HG03097 (cell line): ENCODE data around the gene OR13J1.
"Not testable (repeated sequence)": the region's sequence is repeated elsewhere in the genome, so short reads cannot be mapped to it uniquely, and the experiment has no call there.

Experiments used
- ATAC-seq: cut with Tn5 transposase; IDR thresholded peaks from one replicate; pipeline ENCODE4 v1.9.1; 2021; ENCODE audit not compliant: unreplicated experiment, low FRiP score

OR13J1 gene

GRCh38 chr9:35870351-35870923 is at the start of gene OR13J1:
Gene OR13J1, minus strand, starts transcription at chr9:35870401. Its CDS starts 0 bp downstream, at chr9:35870401.
- no peak for ATAC-seq

- no peak for ATAC-seq
Observed at GRCh38 chr9:35919212-35920008, 49.2 kb upstream of the OR13J1 start.

GRCh38 chr9:35918780-35919179 is 48.6 kb upstream of the OR13J1 start:
- ATAC-seq = no peak

- no peak for ATAC-seq
Observed at GRCh38 chr9:35917261-35917660, 47.1 kb upstream of the OR13J1 start.

GRCh38 chr9:35915681-35916294 is 45.6 kb upstream of the OR13J1 start:
- ATAC-seq = no peak

- no peak for ATAC-seq
Observed at GRCh38 chr9:35914301-35914807, 44.2 kb upstream of the OR13J1 start.

GRCh38 chr9:35913429-35913828 is 43.2 kb upstream of the OR13J1 start:
- not testable (repeated sequence) for ATAC-seq

- ATAC-seq = no peak
Observed at GRCh38 chr9:35912791-35913400, 42.7 kb upstream of the OR13J1 start.

- ATAC-seq = no peak
Observed at GRCh38 chr9:35911690-35912089, 41.5 kb upstream of the OR13J1 start.

- no peak for ATAC-seq
Observed at GRCh38 chr9:35910613-35911359, 40.6 kb upstream of the OR13J1 start.

- ATAC-seq = no peak
Observed at GRCh38 chr9:35909687-35910612, 39.7 kb upstream of the OR13J1 start.

GRCh38 chr9:35909274-35909673 is 39.1 kb upstream of the OR13J1 start, which contains the start of gene SPAAR:
Gene SPAAR, plus strand, starts transcription at chr9:35909490. Its CDS starts 974 bp downstream, at chr9:35910464.
- ATAC-seq = no peak

- ATAC-seq = no peak
Observed at GRCh38 chr9:35908504-35909125, 38.4 kb upstream of the OR13J1 start.

GRCh38 chr9:35907711-35908503 is 37.7 kb upstream of the OR13J1 start:
- ATAC-seq = no peak

- no peak for ATAC-seq
Observed at GRCh38 chr9:35906923-35907699, 36.9 kb upstream of the OR13J1 start.

GRCh38 chr9:35905912-35906679 is 35.9 kb upstream of the OR13J1 start, which contains the start of gene HRCT1:
Gene HRCT1, plus strand, starts transcription at chr9:35906202. Its CDS starts 86 bp downstream, at chr9:35906288.
- ATAC-seq = no peak
